H9 (cell line): ENCODE data around the gene TUT4. TPM values are rescaled to one million over a fixed set of nuclear protein-coding genes. Genes with fewer than 3 reads are reported as not detected.

Source experiments
- DNase-seq: peaks from one replicate; pipeline ENCODE4 v3.0.0-alpha.2; 2017
- H2AFZ ChIP-seq: one replicate; pipeline ENCODE4 v1.6.1; 2013; ENCODE audit warnings: mild to moderate bottlenecking, low read length, control low read depth, moderate library complexity
- H2AK5ac ChIP-seq: 2 replicates; pipeline ENCODE4 v1.6.1; 2013; ENCODE audit warnings: low read length, control low read depth, mixed read lengths; ENCODE audit not compliant: insufficient read length
- H2BK120ac ChIP-seq: one replicate; pipeline ENCODE4 v1.6.1; 2013; ENCODE audit warnings: low read depth, mild to moderate bottlenecking, low read length, control low read depth, inconsistent platforms; ENCODE audit not compliant: poor library complexity, severe bottlenecking
- H2BK12ac ChIP-seq: 2 replicates; pipeline ENCODE4 v1.6.1; 2013; ENCODE audit warnings: low read length, control low read depth, mixed read lengths, low read depth; ENCODE audit not compliant: insufficient read length
- H2BK15ac ChIP-seq: 2 replicates; pipeline ENCODE4 v1.6.1; 2013; ENCODE audit warnings: low read depth, low read length, control low read depth
- H2BK20ac ChIP-seq: one replicate; pipeline ENCODE4 v1.6.1; 2013; ENCODE audit warnings: low read depth, mild to moderate bottlenecking, low read length, control low read depth, inconsistent platforms; ENCODE audit not compliant: poor library complexity, severe bottlenecking
- H2BK5ac ChIP-seq: 2 replicates; pipeline ENCODE4 v1.6.1; 2013; ENCODE audit warnings: low read length, control low read depth, mixed read lengths; ENCODE audit not compliant: insufficient read length
- H3K14ac ChIP-seq: 2 replicates; pipeline ENCODE4 v1.6.1; 2013; ENCODE audit warnings: low read length, control low read depth; ENCODE audit not compliant: insufficient read depth
- H3K18ac ChIP-seq: 2 replicates; pipeline ENCODE4 v1.6.1; 2013; ENCODE audit warnings: low read depth, mild to moderate bottlenecking, mixed read lengths, low read length, control low read depth; ENCODE audit not compliant: insufficient read length
- H3K23ac ChIP-seq: 2 replicates; pipeline ENCODE4 v1.6.1; 2013; ENCODE audit warnings: low read length, control low read depth, mixed read lengths, low read depth; ENCODE audit not compliant: insufficient read length
- H3K23me2 ChIP-seq: 2 replicates; pipeline ENCODE4 v1.6.1; 2013; ENCODE audit warnings: low read depth, mild to moderate bottlenecking, mixed read lengths, low read length, control low read depth; ENCODE audit not compliant: insufficient read length, poor library complexity, severe bottlenecking
- H3K27ac ChIP-seq: 2 replicates; pipeline ENCODE4 v1.5.1; 2013; ENCODE audit warnings: low read length, control low read depth, mixed read lengths, low read depth; ENCODE audit not compliant: insufficient read length
- H3K27me3 ChIP-seq: 2 replicates; pipeline ENCODE4 v1.6.1; 2013; ENCODE audit warnings: low read length, control low read depth, inconsistent platforms; ENCODE audit not compliant: insufficient read depth
- H3K4ac ChIP-seq: 2 replicates; pipeline ENCODE4 v1.6.1; 2013; ENCODE audit warnings: low read depth, mild to moderate bottlenecking, control low read depth, inconsistent platforms, low read length, moderate library complexity
- H3K4me1 ChIP-seq: 2 replicates; pipeline ENCODE4 v1.6.1; 2013; ENCODE audit warnings: low read length, control low read depth, inconsistent platforms; ENCODE audit not compliant: insufficient read depth
- H3K4me2 ChIP-seq: 2 replicates; pipeline ENCODE4 v1.6.1; 2013; ENCODE audit warnings: low read length, control low read depth, mixed read lengths; ENCODE audit not compliant: insufficient read length, insufficient read depth
- H3K56ac ChIP-seq: 2 replicates; pipeline ENCODE4 v1.6.1; 2013; ENCODE audit warnings: low read depth, mild to moderate bottlenecking, mixed read lengths, low read length, control low read depth; ENCODE audit not compliant: insufficient read length
- H3K79me1 ChIP-seq: 2 replicates; pipeline ENCODE4 v1.6.1; 2013; ENCODE audit warnings: low read depth, mild to moderate bottlenecking, moderate library complexity, low read length, control low read depth, inconsistent platforms; ENCODE audit not compliant: insufficient read depth, poor library complexity, severe bottlenecking
- H3K79me2 ChIP-seq: 2 replicates; pipeline ENCODE4 v1.6.1; 2013; ENCODE audit warnings: low read length, control low read depth, inconsistent platforms; ENCODE audit not compliant: insufficient read depth
- H3K9ac ChIP-seq: 2 replicates; pipeline ENCODE4 v1.6.1; 2013; ENCODE audit warnings: low read length, control low read depth, mixed read lengths; ENCODE audit not compliant: insufficient read length; ENCODE audit errors: extremely low read depth
- H3K9me3 ChIP-seq: one replicate; pipeline ENCODE4 v1.6.1; 2013; ENCODE audit warnings: low read depth, low read length, inconsistent platforms; ENCODE audit not compliant: control insufficient read depth
- H3T11ph ChIP-seq: one replicate; pipeline ENCODE4 v1.6.1; 2013; ENCODE audit warnings: mild to moderate bottlenecking, low read length, control low read depth, inconsistent platforms
- H4K20me1 ChIP-seq: one replicate; pipeline ENCODE4 v1.6.1; 2013; ENCODE audit not compliant: control insufficient read depth, insufficient read length, insufficient read depth
- H4K5ac ChIP-seq: 2 replicates; pipeline ENCODE4 v1.6.1; 2013; ENCODE audit warnings: low read depth, mild to moderate bottlenecking, mixed read lengths, low read length, control low read depth; ENCODE audit not compliant: insufficient read length
- H4K8ac ChIP-seq: replicated peaks from 2 replicates; pipeline ENCODE4 v1.6.1; 2013; ENCODE audit warnings: low read length, control low read depth, mixed read lengths, low read depth; ENCODE audit not compliant: insufficient read length
- H4K91ac ChIP-seq: 2 replicates; pipeline ENCODE4 v1.6.1; 2013; ENCODE audit warnings: low read depth, mild to moderate bottlenecking, moderate library complexity, mixed read lengths, low read length, control low read depth; ENCODE audit not compliant: insufficient read length
- H3K27ac Mint-ChIP-seq, 3 experiments: 2 replicates in 2 of 3; 3 replicates in 1 of 3; pipeline ENCODE4 v1.8.0; 2020 to 2021; ENCODE audit warnings: mixed read lengths in 3 of 3, mild to moderate bottlenecking in 1 of 3, moderate library complexity in 1 of 3
- H3K27me3 Mint-ChIP-seq: 2 replicates; pipeline ENCODE4 v1.8.0; 2021; ENCODE audit warnings: low read depth, mild to moderate bottlenecking, moderate library complexity, mixed read lengths
- H3K36me3 Mint-ChIP-seq, 3 experiments: 2 replicates in 2 of 3; 3 replicates in 1 of 3; pipeline ENCODE4 v1.8.0; 2020 to 2021; ENCODE audit warnings: low read depth in 3 of 3, mixed read lengths in 3 of 3; ENCODE audit not compliant: insufficient read depth in 1 of 3
- H3K4me1 Mint-ChIP-seq, 2 experiments: 2 replicates each; pipeline ENCODE4 v1.8.0; 2020; ENCODE audit warnings: mixed read lengths in 2 of 2
- H3K4me3 Mint-ChIP-seq, 2 experiments: 2 replicates in 1 of 2; 3 replicates in 1 of 2; pipeline ENCODE4 v1.8.0; 2020 to 2021; ENCODE audit warnings: mild to moderate bottlenecking in 2 of 2, mixed read lengths in 2 of 2, moderate library complexity in 1 of 2
- H3K9me3 Mint-ChIP-seq, 2 experiments: 2 replicates in 1 of 2; 3 replicates in 1 of 2; pipeline ENCODE4 v1.8.0; 2020; ENCODE audit warnings: mild to moderate bottlenecking in 2 of 2, mixed read lengths in 2 of 2, moderate library complexity in 1 of 2
- CTCF ChIP-seq: fragments of 200-600 bp; sonication (generic); conservative IDR thresholded peaks from 3 replicates; pipeline ENCODE4 v1.8.0; 2021; ENCODE audit warnings: antibody characterized with exemption, mild to moderate bottlenecking
- WGBS: extraction: QIAGEN DNeasy Blood & Tissue Kit; methylation state at CpG from one replicate; pipeline ENCODE4 v1.1.7; 2013; ENCODE audit warnings: missing lambda C conversion rate, low lambda C conversion rate, mixed read lengths; ENCODE audit not compliant: insufficient read length; ENCODE audit errors: extremely low coverage; 5-methylcytosine and 5-hydroxymethylcytosine counted together
- total RNA-seq: library from RNA; stranded (reverse); gene quantifications from 2 replicates; pipeline ENCODE4 v1.2.1, GENCODE V29; 2021

TUT4 gene
- total RNA-seq, 1 experiment from 2014 or later: 59.3 TPM

- Mint-ChIP-seq H3K27ac (no peak overlapping the region), H3K4me1 (peaks cover 16 to 26% of the 10 kb centered on the region in 2 experiments), H3K9me3 (no peaks in the 10 kb centered on the region), H3K36me3 (no peaks in the 10 kb centered on the region), H3K27me3 (peaks cover 43% of the 10 kb centered on the region), H3K4me3 (no peak overlapping the region)
- Histone ChIP-seq H3K27me3 (peaks cover 12% of the 10 kb centered on the region; the same call in 1 of the 2 replicates), H3K9ac (no peak overlapping the region), H2BK120ac (no peak overlapping the region), H3K79me2 (no peaks in the 10 kb centered on the region), H3K4ac (no peak overlapping the region), H3K18ac (no peak overlapping the region), H4K91ac (no peak overlapping the region), H4K5ac (no peak overlapping the region), H2AK5ac (no peak overlapping the region), H3K14ac (no peak overlapping the region), H4K8ac (no peak overlapping the region), H2BK15ac (no peak overlapping the region), H3T11ph (no peak overlapping the region), H3K4me1 (peaks cover 4% of the 10 kb centered on the region; the same call in 1 of the 2 replicates), H3K27ac (no peak overlapping the region), H3K79me1 (no peaks in the 10 kb centered on the region), H2BK20ac (no peak overlapping the region), H2BK5ac (no peak overlapping the region), H2AFZ (no peak overlapping the region), H2BK12ac (no peak overlapping the region), H3K23me2 (peaks cover 7% of the 10 kb centered on the region), H3K9me3 (no peaks in the 10 kb centered on the region), H3K4me2 (no peak overlapping the region), H3K56ac (no peak overlapping the region), H3K23ac (no peak overlapping the region), H4K20me1 (peaks cover 3% of the 10 kb centered on the region)
- no CpG with 5 or more reads among the region's 7 CpGs for WGBS
- DNase-seq: no peak
- no peak for TF ChIP-seq CTCF
Measured at GRCh38 chr1:52599236-52599635, 46.3 kb upstream of the TUT4 start.
